Keratinocyte (primary cell): ENCODE measurements around the gene USP17L10. TPM values are rescaled to one million over a fixed set of nuclear protein-coding genes. Genes with fewer than 3 reads are reported as not detected.
"Not testable (repeated sequence)": the region's sequence is repeated elsewhere in the genome, so short reads cannot be mapped to it uniquely, and the experiment has no call there.

Experiments used
- DNase-seq: peaks from one replicate; pipeline ENCODE4 v3.0.0-alpha.2; 2011; ENCODE audit warnings: low read depth, missing footprints, low spot score
- FAIRE-seq: peaks from 2 replicates; lab custom pipeline; 2011; peaks lifted over from hg19 to GRCh38; lab: Jason Lieb, UNC
- H2AFZ ChIP-seq: 2 replicates; pipeline ENCODE4 v1.6.0; 2012; ENCODE audit warnings: low read length, control low read depth, inconsistent platforms; ENCODE audit not compliant: control insufficient read depth
- H3K27ac ChIP-seq: 2 replicates; pipeline ENCODE4 v1.5.1; 2011; ENCODE audit warnings: low read length; ENCODE audit not compliant: control insufficient read depth, insufficient read depth
- H3K27me3 ChIP-seq: 3 replicates; pipeline ENCODE4 v1.6.0; 2011; ENCODE audit warnings: low read length; ENCODE audit not compliant: control insufficient read depth, insufficient read depth; ENCODE audit errors: extremely low read depth
- H3K36me3 ChIP-seq, 2 experiments: 2 replicates in 1 of 2; 3 replicates in 1 of 2; pipeline ENCODE4 v1.5.1; 2011; ENCODE audit warnings: low read length in 2 of 2, mild to moderate bottlenecking in 1 of 2; ENCODE audit not compliant: control insufficient read depth in 2 of 2, insufficient read depth in 2 of 2; ENCODE audit errors: extremely low read depth in 1 of 2
- H3K4me1 ChIP-seq: 3 replicates; pipeline ENCODE4 v1.5.1; 2011; ENCODE audit warnings: low read length; ENCODE audit not compliant: control insufficient read depth, insufficient read depth; ENCODE audit errors: extremely low read depth
- H3K4me2 ChIP-seq: 3 replicates; pipeline ENCODE4 v1.6.0; 2011; ENCODE audit warnings: low read depth, low read length; ENCODE audit not compliant: control insufficient read depth, insufficient read depth; ENCODE audit errors: extremely low read depth
- H3K4me3 ChIP-seq, 3 experiments: fragments of 200-600 bp in 1 of 3; sonication (generic) in 1 of 3; 2 replicates in 2 of 3; 3 replicates in 1 of 3; pipeline ENCODE4 v1.5.1; 2011 to 2016; ENCODE audit warnings: low read length in 3 of 3, mild to moderate bottlenecking in 3 of 3, control low read depth in 2 of 3, inconsistent platforms in 1 of 3, low read depth in 1 of 3, mixed read lengths in 1 of 3, mixed run types in 1 of 3, moderate library complexity in 1 of 3; ENCODE audit not compliant: control insufficient read depth in 2 of 3, insufficient read depth in 2 of 3; ENCODE audit errors: extremely low read depth in 1 of 3
- H3K79me2 ChIP-seq: 2 replicates; pipeline ENCODE4 v1.6.0; 2012; ENCODE audit warnings: low read length; ENCODE audit not compliant: control insufficient read depth, insufficient read depth
- H3K9ac ChIP-seq: 3 replicates; pipeline ENCODE4 v1.6.0; 2011; ENCODE audit warnings: low read length; ENCODE audit not compliant: control insufficient read depth, insufficient read depth; ENCODE audit errors: extremely low read depth
- H3K9me1 ChIP-seq: 3 replicates; pipeline ENCODE4 v1.6.0; 2011; ENCODE audit warnings: low read length; ENCODE audit not compliant: control insufficient read depth, insufficient read depth; ENCODE audit errors: extremely low read depth
- H3K9me3 ChIP-seq: 2 replicates; pipeline ENCODE4 v1.5.1; 2012; ENCODE audit warnings: low read depth, low read length; ENCODE audit not compliant: control insufficient read depth
- H4K20me1 ChIP-seq: 3 replicates; pipeline ENCODE4 v1.6.0; 2011; ENCODE audit warnings: low read length; ENCODE audit not compliant: control insufficient read depth, insufficient read depth; ENCODE audit errors: extremely low read depth
- dilution Hi-C: fragments of 300-500 bp; cut with MboI; formaldehyde crosslinking; loops from one replicate; pipeline ENCODE4 v1.7.0; 2020; ENCODE audit warnings: low sequenced_read_pairs; ENCODE audit not compliant: extremely low pct_ligation_motif_present
- polyA plus RNA-seq, 5 experiments: library from polyadenylated mRNA; depleted of rRNA in 3 of 5; stranded (reverse) in 3 of 5; stranded (forward) in 1 of 5; unstranded in 1 of 5; fragments of >200 nt; gene quantifications; 1 replicate in 1 of 5; 2 replicates in 3 of 5; 3 replicates in 1 of 5; pipeline versions ENCODE4 v1.2.1 to v1.2.3, GENCODE V29; 2011 to 2012; ENCODE audit warnings: missing spikeins in 2 of 5, low read depth in 1 of 5, low replicate concordance in 1 of 5

Gene USP17L10
- polyA plus RNA-seq, 1 donor (not counting 4 experiments of a cell fraction or from before 2014, with no cell fraction given), result not detected

- H3K36me3 ChIP-seq, H3K79me2 ChIP-seq, H3K27me3 ChIP-seq, H3K9me1 ChIP-seq, H3K4me1 ChIP-seq, H2AFZ ChIP-seq, H3K9ac ChIP-seq, H4K20me1 ChIP-seq, H3K9me3 ChIP-seq, H3K4me2 ChIP-seq, H3K4me3 ChIP-seq, DNase-seq, H3K27ac ChIP-seq, FAIRE-seq, dilution Hi-C loops: not testable (repeated sequence)
Observed at GRCh38 chr4:9238461-9238860, 28.0 kb downstream of the USP17L10 start.

- FAIRE-seq, H3K36me3 ChIP-seq, H3K4me2 ChIP-seq, H3K27ac ChIP-seq, H3K27me3 ChIP-seq, H3K9me1 ChIP-seq, dilution Hi-C loops, H3K9me3 ChIP-seq, H3K4me1 ChIP-seq, H4K20me1 ChIP-seq, H3K9ac ChIP-seq, H2AFZ ChIP-seq, DNase-seq, H3K79me2 ChIP-seq, H3K4me3 ChIP-seq: not testable (repeated sequence)
Observed at GRCh38 chr4:9243579-9243978, 33.1 kb downstream of the USP17L10 start, which contains the start of gene USP17L17. TSS of gene USP17L17 (plus strand) at chr4:9243879. CDS start at chr4:9243879, 0 bp downstream.

- H3K27ac ChIP-seq, H4K20me1 ChIP-seq, H2AFZ ChIP-seq, DNase-seq, H3K9me3 ChIP-seq, H3K4me1 ChIP-seq, H3K9me1 ChIP-seq, H3K4me2 ChIP-seq, FAIRE-seq, H3K27me3 ChIP-seq, H3K9ac ChIP-seq, dilution Hi-C loops, H3K79me2 ChIP-seq, H3K4me3 ChIP-seq, H3K36me3 ChIP-seq: not testable (repeated sequence)
Observed at GRCh38 chr4:9247953-9248680, 37.7 kb downstream of the USP17L10 start, which contains the start of gene USP17L18. TSS of gene USP17L18 (plus strand) at chr4:9248630. CDS start at chr4:9248630, 0 bp downstream.

- not testable (repeated sequence) for FAIRE-seq, H3K9me1 ChIP-seq
Observed at GRCh38 chr4:9253078-9253477, 42.6 kb downstream of the USP17L10 start, which contains the start of gene USP17L19. TSS of gene USP17L19 (plus strand) at chr4:9253378. CDS start at chr4:9253378, 0 bp downstream.

GRCh38 chr4:9257824-9258223, 47.4 kb downstream of the USP17L10 start, which contains the start of gene USP17L20:
TSS of gene USP17L20 (plus strand) at chr4:9258124. CDS start at chr4:9258124, 0 bp downstream.
- H4K20me1 ChIP-seq, H3K27me3 ChIP-seq, H3K79me2 ChIP-seq, dilution Hi-C loops, H3K9ac ChIP-seq, FAIRE-seq, H3K36me3 ChIP-seq, H3K9me1 ChIP-seq, H3K4me3 ChIP-seq, DNase-seq, H3K4me2 ChIP-seq, H3K4me1 ChIP-seq, H3K27ac ChIP-seq, H3K9me3 ChIP-seq, H2AFZ ChIP-seq: not testable (repeated sequence)

More at GRCh38 chr4:9253078-9253477, 42.6 kb downstream of the USP17L10 start, which contains the start of gene USP17L19:
- H3K4me1 ChIP-seq, H3K36me3 ChIP-seq, H2AFZ ChIP-seq, H3K4me3 ChIP-seq, H3K9ac ChIP-seq, H3K27me3 ChIP-seq, DNase-seq, H4K20me1 ChIP-seq, H3K27ac ChIP-seq, H3K4me2 ChIP-seq, dilution Hi-C loops, H3K9me3 ChIP-seq, H3K79me2 ChIP-seq: not testable (repeated sequence)
